SK-N-SH treated with all-trans-retinoic acid at 6 μM for 48 hours (cell line): Measurements from ENCODE around the gene LCN9.

ENCODE experiments used
- ATAC-seq: fragments of 200-7000 bp; cut with Tn5 transposase; 3 replicates; pipeline ENCODE4 v1.9.1; 2020; ENCODE audit warnings: mild to moderate bottlenecking, moderate library complexity
- ARNTL ChIP-seq: fragments of 450-650 bp; formaldehyde crosslinking; IDR thresholded peaks from 2 replicates; pipeline ENCODE4 v1.5.0; 2020; ENCODE audit warnings: low read depth, mild to moderate bottlenecking, moderate library complexity, borderline replicate concordance
- BACH2 ChIP-seq: fragments of 250-450 bp; sonication (Bioruptor Pico); IDR thresholded peaks from 2 replicates; pipeline ENCODE4 v1.9.0; 2021; ENCODE audit warnings: mild to moderate bottlenecking, borderline replicate concordance
- CSDC2 ChIP-seq: fragments of 250-450 bp; sonication (Bioruptor Pico); IDR thresholded peaks from 2 replicates; pipeline ENCODE4 v1.5.0; 2020; ENCODE audit warnings: mild to moderate bottlenecking, moderate library complexity
- CSRNP3 ChIP-seq: fragments of 250-450 bp; sonication (Bioruptor Pico); IDR thresholded peaks from 2 replicates; pipeline ENCODE4 v1.5.1; 2021; ENCODE audit warnings: mild to moderate bottlenecking, moderate library complexity
- ESRRG ChIP-seq: fragments of 250-450 bp; sonication (Bioruptor Pico); IDR thresholded peaks from 2 replicates; pipeline ENCODE4 v1.6.1; 2021; ENCODE audit warnings: mild to moderate bottlenecking
- GLIS3 ChIP-seq: fragments of 250-450 bp; sonication (Bioruptor Pico); IDR thresholded peaks from 2 replicates; pipeline ENCODE4 v1.5.0; 2020; ENCODE audit warnings: mild to moderate bottlenecking, moderate library complexity
- ISL1 ChIP-seq: fragments of 250-450 bp; sonication (Bioruptor Pico); IDR thresholded peaks from 2 replicates; pipeline ENCODE4 v2.1.2; 2022; ENCODE audit warnings: mild to moderate bottlenecking, moderate library complexity
- POU6F1 ChIP-seq: fragments of 250-450 bp; sonication (Bioruptor Pico); IDR thresholded peaks from 2 replicates; pipeline ENCODE4 v1.8.0; 2021; ENCODE audit warnings: low read depth, mild to moderate bottlenecking, moderate library complexity, borderline replicate concordance
- PPARA ChIP-seq: fragments of 250-450 bp; sonication (Bioruptor Pico); IDR thresholded peaks from 2 replicates; pipeline ENCODE4 v1.5.0; 2020; ENCODE audit warnings: mild to moderate bottlenecking, borderline replicate concordance
- RARB ChIP-seq: fragments of 250-450 bp; sonication (Bioruptor Pico); IDR thresholded peaks from 2 replicates; pipeline ENCODE4 v1.8.0; 2021; ENCODE audit warnings: mild to moderate bottlenecking, moderate library complexity
- SNAI2 ChIP-seq: fragments of 250-450 bp; sonication (Bioruptor Pico); IDR thresholded peaks from 2 replicates; pipeline ENCODE4 v1.5.0; 2020; ENCODE audit warnings: mild to moderate bottlenecking, moderate library complexity
- TCF4 ChIP-seq: fragments of 250-450 bp; sonication (Bioruptor Pico); IDR thresholded peaks from 2 replicates; pipeline ENCODE4 v1.8.0; 2021; ENCODE audit warnings: mild to moderate bottlenecking, moderate library complexity, borderline replicate concordance
- TOX ChIP-seq: fragments of 250-450 bp; sonication (Bioruptor Pico); IDR thresholded peaks from 2 replicates; pipeline ENCODE4 v1.8.0; 2021; ENCODE audit warnings: mild to moderate bottlenecking, moderate library complexity, borderline replicate concordance
- ZC3H10 ChIP-seq: fragments of 250-450 bp; sonication (Bioruptor Pico); IDR thresholded peaks from 2 replicates; pipeline ENCODE4 v1.5.1; 2021; ENCODE audit warnings: mild to moderate bottlenecking, moderate library complexity
- ZFP3 ChIP-seq: fragments of 250-450 bp; sonication (Bioruptor Pico); IDR thresholded peaks from 2 replicates; pipeline ENCODE4 v1.5.0; 2020; ENCODE audit warnings: mild to moderate bottlenecking, moderate library complexity
- ZFP30 ChIP-seq: fragments of 450-650 bp; formaldehyde crosslinking; IDR thresholded peaks from 2 replicates; pipeline ENCODE4 v1.5.0; 2022; ENCODE audit warnings: mild to moderate bottlenecking, moderate library complexity
- ZNF565 ChIP-seq: fragments of 450-650 bp; formaldehyde crosslinking; conservative IDR thresholded peaks from 2 replicates; pipeline ENCODE4 v1.5.0; 2020; ENCODE audit warnings: low read depth, mild to moderate bottlenecking, moderate library complexity
- ZNF70 ChIP-seq: fragments of 450-650 bp; formaldehyde crosslinking; IDR thresholded peaks from 2 replicates; pipeline ENCODE4 v1.5.0; 2020; ENCODE audit warnings: mild to moderate bottlenecking, moderate library complexity
- ZNF8 ChIP-seq: fragments of 450-650 bp; formaldehyde crosslinking; IDR thresholded peaks from 2 replicates; pipeline ENCODE4 v1.5.0; 2020; ENCODE audit warnings: mild to moderate bottlenecking, moderate library complexity
- TF ChIP-seq, protein P1 (sequence below): fragments of 250-450 bp; sonication (Bioruptor Pico); IDR thresholded peaks from 2 replicates; pipeline ENCODE4 v1.5.0; 2020; ENCODE audit warnings: mild to moderate bottlenecking, moderate library complexity
- TF ChIP-seq, protein P2 (sequence below): fragments of 250-450 bp; sonication (Bioruptor Pico); IDR thresholded peaks from 2 replicates; pipeline ENCODE4 v1.8.0; 2020; ENCODE audit warnings: mild to moderate bottlenecking, moderate library complexity, borderline replicate concordance
- TF ChIP-seq, protein P3 (sequence below): fragments of 250-450 bp; sonication (Bioruptor Pico); IDR thresholded peaks from 2 replicates; pipeline ENCODE4 v1.5.1; 2020; ENCODE audit warnings: low read depth, mild to moderate bottlenecking, moderate library complexity

The LCN9 gene

GRCh38 chr9:135705376-135705775 is 42.3 kb downstream of the LCN9 start:
- no peak for TF ChIP-seq ZNF565 (CRISPR knock-in tag)
- no peak for TF ChIP-seq POU6F1 (CRISPR knock-in tag)
- no peak for TF ChIP-seq RARB (CRISPR knock-in tag)
- TF ChIP-seq BACH2 (CRISPR knock-in tag) = no peak
- no peak for TF ChIP-seq TOX (CRISPR knock-in tag)
- no peak for TF ChIP-seq ARNTL
- no peak for TF ChIP-seq ZNF8 (CRISPR knock-in tag)
- no peak for TF ChIP-seq ZNF70
- no peak for TF ChIP-seq SNAI2 (CRISPR knock-in tag)
- no peak for TF ChIP-seq CSRNP3 (CRISPR knock-in tag)
- TF ChIP-seq, protein P1, sequence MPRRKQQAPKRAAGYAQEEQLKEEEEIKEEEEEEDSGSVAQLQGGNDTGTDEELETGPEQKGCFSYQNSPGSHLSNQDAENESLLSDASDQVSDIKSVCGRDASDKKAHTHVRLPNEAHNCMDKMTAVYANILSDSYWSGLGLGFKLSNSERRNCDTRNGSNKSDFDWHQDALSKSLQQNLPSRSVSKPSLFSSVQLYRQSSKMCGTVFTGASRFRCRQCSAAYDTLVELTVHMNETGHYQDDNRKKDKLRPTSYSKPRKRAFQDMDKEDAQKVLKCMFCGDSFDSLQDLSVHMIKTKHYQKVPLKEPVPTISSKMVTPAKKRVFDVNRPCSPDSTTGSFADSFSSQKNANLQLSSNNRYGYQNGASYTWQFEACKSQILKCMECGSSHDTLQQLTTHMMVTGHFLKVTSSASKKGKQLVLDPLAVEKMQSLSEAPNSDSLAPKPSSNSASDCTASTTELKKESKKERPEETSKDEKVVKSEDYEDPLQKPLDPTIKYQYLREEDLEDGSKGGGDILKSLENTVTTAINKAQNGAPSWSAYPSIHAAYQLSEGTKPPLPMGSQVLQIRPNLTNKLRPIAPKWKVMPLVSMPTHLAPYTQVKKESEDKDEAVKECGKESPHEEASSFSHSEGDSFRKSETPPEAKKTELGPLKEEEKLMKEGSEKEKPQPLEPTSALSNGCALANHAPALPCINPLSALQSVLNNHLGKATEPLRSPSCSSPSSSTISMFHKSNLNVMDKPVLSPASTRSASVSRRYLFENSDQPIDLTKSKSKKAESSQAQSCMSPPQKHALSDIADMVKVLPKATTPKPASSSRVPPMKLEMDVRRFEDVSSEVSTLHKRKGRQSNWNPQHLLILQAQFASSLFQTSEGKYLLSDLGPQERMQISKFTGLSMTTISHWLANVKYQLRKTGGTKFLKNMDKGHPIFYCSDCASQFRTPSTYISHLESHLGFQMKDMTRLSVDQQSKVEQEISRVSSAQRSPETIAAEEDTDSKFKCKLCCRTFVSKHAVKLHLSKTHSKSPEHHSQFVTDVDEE (CRISPR knock-in tag) = no peak
- no peak for TF ChIP-seq ZC3H10 (CRISPR knock-in tag)
- TF ChIP-seq, protein P2, sequence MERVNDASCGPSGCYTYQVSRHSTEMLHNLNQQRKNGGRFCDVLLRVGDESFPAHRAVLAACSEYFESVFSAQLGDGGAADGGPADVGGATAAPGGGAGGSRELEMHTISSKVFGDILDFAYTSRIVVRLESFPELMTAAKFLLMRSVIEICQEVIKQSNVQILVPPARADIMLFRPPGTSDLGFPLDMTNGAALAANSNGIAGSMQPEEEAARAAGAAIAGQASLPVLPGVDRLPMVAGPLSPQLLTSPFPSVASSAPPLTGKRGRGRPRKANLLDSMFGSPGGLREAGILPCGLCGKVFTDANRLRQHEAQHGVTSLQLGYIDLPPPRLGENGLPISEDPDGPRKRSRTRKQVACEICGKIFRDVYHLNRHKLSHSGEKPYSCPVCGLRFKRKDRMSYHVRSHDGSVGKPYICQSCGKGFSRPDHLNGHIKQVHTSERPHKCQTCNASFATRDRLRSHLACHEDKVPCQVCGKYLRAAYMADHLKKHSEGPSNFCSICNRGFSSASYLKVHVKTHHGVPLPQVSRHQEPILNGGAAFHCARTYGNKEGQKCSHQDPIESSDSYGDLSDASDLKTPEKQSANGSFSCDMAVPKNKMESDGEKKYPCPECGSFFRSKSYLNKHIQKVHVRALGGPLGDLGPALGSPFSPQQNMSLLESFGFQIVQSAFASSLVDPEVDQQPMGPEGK (CRISPR knock-in tag) = no peak
- TF ChIP-seq ISL1 = no peak
- TF ChIP-seq ESRRG (CRISPR knock-in tag) = no peak
- TF ChIP-seq TCF4 (CRISPR knock-in tag) = no peak
- no peak for TF ChIP-seq GLIS3 (CRISPR knock-in tag)
- no peak for TF ChIP-seq ZFP30 (CRISPR knock-in tag)
- TF ChIP-seq, protein P3, sequence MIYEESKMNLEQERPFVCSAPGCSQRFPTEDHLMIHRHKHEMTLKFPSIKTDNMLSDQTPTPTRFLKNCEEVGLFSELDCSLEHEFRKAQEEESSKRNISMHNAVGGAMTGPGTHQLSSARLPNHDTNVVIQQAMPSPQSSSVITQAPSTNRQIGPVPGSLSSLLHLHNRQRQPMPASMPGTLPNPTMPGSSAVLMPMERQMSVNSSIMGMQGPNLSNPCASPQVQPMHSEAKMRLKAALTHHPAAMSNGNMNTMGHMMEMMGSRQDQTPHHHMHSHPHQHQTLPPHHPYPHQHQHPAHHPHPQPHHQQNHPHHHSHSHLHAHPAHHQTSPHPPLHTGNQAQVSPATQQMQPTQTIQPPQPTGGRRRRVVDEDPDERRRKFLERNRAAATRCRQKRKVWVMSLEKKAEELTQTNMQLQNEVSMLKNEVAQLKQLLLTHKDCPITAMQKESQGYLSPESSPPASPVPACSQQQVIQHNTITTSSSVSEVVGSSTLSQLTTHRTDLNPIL = no peak
- TF ChIP-seq ZFP3 (CRISPR knock-in tag) = no peak
- TF ChIP-seq, all 23 proteins: peak for 0
- ATAC-seq = no peak

GRCh38 chr9:135706288-135706687 is 43.2 kb downstream of the LCN9 start:
- ATAC-seq = no peak
- no peak for TF ChIP-seq ZC3H10 (CRISPR knock-in tag)
- no peak for TF ChIP-seq ZNF565 (CRISPR knock-in tag)
- no peak for TF ChIP-seq PPARA (CRISPR knock-in tag)
- no peak for TF ChIP-seq CSRNP3 (CRISPR knock-in tag)
- TF ChIP-seq ZNF70 = no peak
- no peak for TF ChIP-seq GLIS3 (CRISPR knock-in tag)
- TF ChIP-seq TOX (CRISPR knock-in tag) = no peak
- TF ChIP-seq BACH2 (CRISPR knock-in tag) = no peak
- TF ChIP-seq, protein P1 (CRISPR knock-in tag) = no peak
- no peak for TF ChIP-seq CSDC2 (CRISPR knock-in tag)
- TF ChIP-seq SNAI2 (CRISPR knock-in tag) = no peak
- no peak for TF ChIP-seq ESRRG (CRISPR knock-in tag)
- no peak for TF ChIP-seq ISL1
- TF ChIP-seq RARB (CRISPR knock-in tag) = no peak
- TF ChIP-seq, all 23 proteins: peak for 0
